DND-41 (cell line): ENCODE measurements around the gene TPH1.

Experiments used
- ATAC-seq: fragments of 200-7000 bp; cut with Tn5 transposase; 3 replicates; pipeline ENCODE4 v1.9.1; 2021; ENCODE audit warnings: low read depth; ENCODE audit not compliant: insufficient read depth
- DNase-seq: peaks from one replicate; pipeline ENCODE4 v3.0.0-alpha.2; 2020
- H2AFZ ChIP-seq: 2 replicates; pipeline ENCODE4 v1.6.0; 2012; ENCODE audit warnings: low read depth, low read length
- H3K27ac ChIP-seq: 2 replicates; pipeline ENCODE4 v1.5.1; 2012; ENCODE audit warnings: low read length, inconsistent platforms
- H3K27me3 ChIP-seq: fragments of 200-600 bp; sonication (generic); 2 replicates; pipeline ENCODE4 v1.6.0; 2012; ENCODE audit warnings: low read length, mild to moderate bottlenecking, inconsistent platforms; ENCODE audit not compliant: insufficient read depth, poor library complexity
- H3K36me3 ChIP-seq: 2 replicates; pipeline ENCODE4 v1.5.1; 2012; ENCODE audit warnings: low read length, inconsistent platforms; ENCODE audit not compliant: insufficient read depth
- H3K4me1 ChIP-seq: 2 replicates; pipeline ENCODE4 v1.5.1; 2012; ENCODE audit warnings: mild to moderate bottlenecking, low read length; ENCODE audit not compliant: insufficient read depth
- H3K4me2 ChIP-seq: 2 replicates; pipeline ENCODE4 v1.6.0; 2012; ENCODE audit warnings: mild to moderate bottlenecking, moderate library complexity, low read length, inconsistent platforms; ENCODE audit not compliant: insufficient read depth
- H3K4me3 ChIP-seq, 2 experiments: fragments of 200-600 bp in 1 of 2; shearing (Covaris generic) in 1 of 2; 2 replicates each; pipeline ENCODE4 v1.5.1; 2012 to 2016; ENCODE audit warnings: inconsistent platforms in 2 of 2, low read length in 2 of 2, mild to moderate bottlenecking in 2 of 2, low read depth in 1 of 2, moderate library complexity in 1 of 2
- H3K79me2 ChIP-seq: 2 replicates; pipeline ENCODE4 v1.6.0; 2012; ENCODE audit warnings: low read length, inconsistent platforms; ENCODE audit not compliant: insufficient read depth
- H3K9ac ChIP-seq: 2 replicates; pipeline ENCODE4 v1.6.0; 2012; ENCODE audit warnings: low read depth, mild to moderate bottlenecking, inconsistent platforms, low read length, moderate library complexity
- H3K9me3 ChIP-seq: 2 replicates; pipeline ENCODE4 v1.5.1; 2012; ENCODE audit warnings: low read length, moderate library complexity, mild to moderate bottlenecking, inconsistent platforms; ENCODE audit not compliant: insufficient read depth, severe bottlenecking
- H4K20me1 ChIP-seq: 2 replicates; pipeline ENCODE4 v1.6.0; 2012; ENCODE audit warnings: low read length; ENCODE audit not compliant: insufficient read depth
- EZH2 ChIP-seq: IDR thresholded peaks from 3 replicates; pipeline ENCODE4 v1.6.1; 2012; ENCODE audit warnings: borderline replicate concordance, low read depth, mild to moderate bottlenecking, moderate library complexity, low read length, inconsistent platforms; ENCODE audit not compliant: severe bottlenecking
- TF ChIP-seq, protein P1 (sequence below): IDR thresholded peaks from 2 replicates; pipeline ENCODE4 v1.5.1; 2012; ENCODE audit warnings: borderline replicate concordance, low read length, moderate library complexity, mild to moderate bottlenecking; ENCODE audit not compliant: poor library complexity, severe bottlenecking; ENCODE audit errors: extremely low read depth

TPH1 gene

DNA sequence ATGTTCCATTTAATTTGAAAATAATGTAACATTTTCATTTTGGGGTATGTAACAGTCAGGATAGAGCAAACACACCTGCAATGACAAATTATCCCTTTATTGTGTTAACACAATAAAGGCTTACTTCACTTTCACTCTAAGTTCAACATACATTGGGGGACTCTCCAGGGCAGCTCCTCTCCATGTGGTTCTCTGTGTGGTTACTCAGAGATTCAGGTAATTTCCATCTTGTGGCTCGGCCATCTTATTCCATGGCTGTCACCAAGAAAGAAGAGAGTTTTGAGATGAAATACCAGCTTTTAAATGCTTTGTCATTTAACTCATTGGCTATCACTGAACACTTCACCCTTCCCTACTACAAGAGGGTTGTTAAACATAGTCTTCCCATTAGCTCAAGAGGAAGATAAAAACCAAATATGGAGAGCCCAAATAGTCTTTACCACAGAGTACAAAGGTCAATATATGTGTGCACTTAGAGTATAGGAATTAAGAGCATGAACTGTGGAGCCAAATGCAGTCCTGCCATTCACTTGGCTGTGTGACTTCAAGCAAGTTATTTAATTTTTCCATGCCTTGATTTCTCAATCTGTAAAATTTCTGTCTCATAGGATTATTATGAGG, 10.6 kb upstream of the TPH1 start:
- Histone ChIP-seq H3K9me3 (no peaks in the 10 kb centered on the region), H3K9ac (no peak overlapping the region), H4K20me1 (no peaks in the 10 kb centered on the region), H3K4me2 (no peak overlapping the region), H3K4me1 (no peaks in the 10 kb centered on the region), H3K27me3 (no peaks in the 10 kb centered on the region), H2AFZ (no peak overlapping the region), H3K4me3 (no peak overlapping the region), H3K36me3 (no peaks in the 10 kb centered on the region), H3K27ac (no peak overlapping the region), H3K79me2 (no peaks in the 10 kb centered on the region)
- TF ChIP-seq EZH2: no peak
- TF ChIP-seq, protein P1, sequence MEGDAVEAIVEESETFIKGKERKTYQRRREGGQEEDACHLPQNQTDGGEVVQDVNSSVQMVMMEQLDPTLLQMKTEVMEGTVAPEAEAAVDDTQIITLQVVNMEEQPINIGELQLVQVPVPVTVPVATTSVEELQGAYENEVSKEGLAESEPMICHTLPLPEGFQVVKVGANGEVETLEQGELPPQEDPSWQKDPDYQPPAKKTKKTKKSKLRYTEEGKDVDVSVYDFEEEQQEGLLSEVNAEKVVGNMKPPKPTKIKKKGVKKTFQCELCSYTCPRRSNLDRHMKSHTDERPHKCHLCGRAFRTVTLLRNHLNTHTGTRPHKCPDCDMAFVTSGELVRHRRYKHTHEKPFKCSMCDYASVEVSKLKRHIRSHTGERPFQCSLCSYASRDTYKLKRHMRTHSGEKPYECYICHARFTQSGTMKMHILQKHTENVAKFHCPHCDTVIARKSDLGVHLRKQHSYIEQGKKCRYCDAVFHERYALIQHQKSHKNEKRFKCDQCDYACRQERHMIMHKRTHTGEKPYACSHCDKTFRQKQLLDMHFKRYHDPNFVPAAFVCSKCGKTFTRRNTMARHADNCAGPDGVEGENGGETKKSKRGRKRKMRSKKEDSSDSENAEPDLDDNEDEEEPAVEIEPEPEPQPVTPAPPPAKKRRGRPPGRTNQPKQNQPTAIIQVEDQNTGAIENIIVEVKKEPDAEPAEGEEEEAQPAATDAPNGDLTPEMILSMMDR: no peak
- DNase-seq: no peak
- no peak for ATAC-seq

DNA sequence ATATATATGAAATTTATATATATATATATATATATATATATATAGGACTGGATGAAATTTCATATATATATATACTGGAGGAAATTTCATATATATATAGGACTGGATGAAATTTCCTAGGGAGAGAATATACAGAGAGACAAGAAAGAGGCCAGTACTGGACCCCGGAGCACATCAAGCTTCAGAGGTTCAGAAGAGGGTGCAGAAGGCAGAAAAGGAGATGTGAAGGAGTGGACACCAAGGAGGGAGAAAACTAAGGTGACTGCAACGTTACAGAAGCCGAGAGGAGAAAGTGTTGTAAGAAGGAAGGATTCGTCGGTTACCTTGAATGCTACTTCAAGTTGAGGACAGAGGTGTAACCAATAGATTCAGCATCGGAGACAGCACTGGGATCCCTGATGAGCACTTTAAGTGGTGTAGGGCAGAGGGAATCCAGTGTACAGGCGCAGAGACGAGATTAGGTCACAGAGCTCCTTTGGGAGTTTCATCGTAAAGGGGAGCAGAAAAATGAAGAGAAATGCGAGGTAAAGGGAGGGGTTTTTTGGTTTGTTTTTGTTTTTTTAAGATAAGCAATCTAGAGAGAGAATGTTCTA, 8.5 kb upstream of the TPH1 start:
- no peak overlapping the region for H3K9ac ChIP-seq
- ATAC-seq (no peak), DNase-seq (no peak)
- no peak overlapping the region; the same call in 1 of the 2 replicates for H2AFZ ChIP-seq
- no peak overlapping the region for H3K4me3 ChIP-seq
- no peaks in the 10 kb centered on the region for H4K20me1 ChIP-seq
- no peaks in the 10 kb centered on the region for H3K27me3 ChIP-seq
- no peaks in the 10 kb centered on the region for H3K4me1 ChIP-seq
- no peaks in the 10 kb centered on the region for H3K36me3 ChIP-seq
- H3K79me2 ChIP-seq: no peaks in the 10 kb centered on the region
- TF ChIP-seq, protein P1: no peak
- TF ChIP-seq EZH2: no peak
- no peak overlapping the region for H3K4me2 ChIP-seq
- H3K9me3 ChIP-seq: no peaks in the 10 kb centered on the region
- no peak overlapping the region for H3K27ac ChIP-seq

DNA sequence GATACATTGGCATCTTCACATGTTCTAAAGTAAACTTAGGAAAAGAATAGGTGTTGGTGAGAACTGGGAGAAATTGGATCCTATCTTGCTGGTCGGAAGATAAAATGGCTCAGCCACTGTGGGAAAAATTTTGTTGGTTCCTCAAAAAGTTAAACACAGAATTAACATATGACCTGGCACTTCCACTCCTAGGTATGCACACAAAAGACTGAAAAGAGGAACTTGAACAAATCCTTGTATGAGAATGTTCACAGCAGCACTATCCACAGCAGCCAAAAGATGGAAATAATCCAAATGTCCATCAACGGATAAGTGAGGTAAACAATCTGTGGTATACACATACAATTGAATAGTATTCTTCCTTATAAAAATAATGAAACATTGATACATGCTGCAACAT, 4.8 kb upstream of the TPH1 start:
- no peak for ATAC-seq
- Histone ChIP-seq H3K4me2 (no peak overlapping the region), H3K27ac (no peak overlapping the region), H3K9ac (no peak overlapping the region), H2AFZ (no peak overlapping the region), H4K20me1 (no peaks in the 10 kb centered on the region), H3K27me3 (no peaks in the 10 kb centered on the region), H3K36me3 (no peaks in the 10 kb centered on the region), H3K79me2 (no peaks in the 10 kb centered on the region), H3K4me3 (no peak overlapping the region), H3K4me1 (no peaks in the 10 kb centered on the region), H3K9me3 (no peaks in the 10 kb centered on the region)
- TF ChIP-seq, protein P1: no peak
- no peak for TF ChIP-seq EZH2
- DNase-seq: no peak
